GM18907 (cell line): ENCODE data around the gene NTNG1.
A peak's percentile ranks its signal among the peaks of the same experiment; 100 is the strongest.
"Not testable (repeated sequence)": the region's sequence is repeated elsewhere in the genome, so short reads cannot be mapped to it uniquely, and the experiment has no call there.

Source experiments
- ATAC-seq: cut with Tn5 transposase; IDR thresholded peaks from one replicate; pipeline ENCODE4 v1.9.1; 2021; ENCODE audit warnings: mild to moderate bottlenecking, moderate library complexity; ENCODE audit not compliant: unreplicated experiment

NTNG1 gene

GRCh38 chr1:107140703-107141490 is at the start of gene NTNG1:
TSS of gene NTNG1 (plus strand) at chr1:107141039.
- peak; percentile 38 for ATAC-seq

DNA sequence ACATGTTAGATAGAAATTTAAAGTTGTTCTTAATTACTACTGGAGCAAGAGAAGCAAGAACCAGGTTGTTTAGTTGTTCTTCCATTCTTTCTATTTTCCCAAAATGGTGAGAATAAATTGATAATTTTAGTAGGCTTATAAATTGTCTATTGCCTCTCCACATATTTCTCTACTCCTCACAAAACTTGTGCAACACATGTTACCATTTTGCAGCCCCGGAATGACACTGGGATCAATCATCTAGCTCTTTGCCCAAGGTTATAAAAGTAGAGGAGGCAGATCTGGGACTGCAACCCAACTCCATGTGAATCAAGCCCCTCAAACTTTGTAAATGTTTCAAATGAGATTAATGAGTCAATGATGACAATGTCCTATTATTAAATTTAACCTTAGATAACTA is 49.4 kb upstream of the NTNG1 start:
- no peak for ATAC-seq

- ATAC-seq, result not testable (repeated sequence)
Measured at GRCh38 chr1:107093395-107093794, 47.4 kb upstream of the NTNG1 start.

GRCh38 chr1:107095647-107096046 is 45.2 kb upstream of the NTNG1 start:
- no peak for ATAC-seq

- no peak for ATAC-seq
Measured at GRCh38 chr1:107096690-107097089, 44.1 kb upstream of the NTNG1 start.

DNA sequence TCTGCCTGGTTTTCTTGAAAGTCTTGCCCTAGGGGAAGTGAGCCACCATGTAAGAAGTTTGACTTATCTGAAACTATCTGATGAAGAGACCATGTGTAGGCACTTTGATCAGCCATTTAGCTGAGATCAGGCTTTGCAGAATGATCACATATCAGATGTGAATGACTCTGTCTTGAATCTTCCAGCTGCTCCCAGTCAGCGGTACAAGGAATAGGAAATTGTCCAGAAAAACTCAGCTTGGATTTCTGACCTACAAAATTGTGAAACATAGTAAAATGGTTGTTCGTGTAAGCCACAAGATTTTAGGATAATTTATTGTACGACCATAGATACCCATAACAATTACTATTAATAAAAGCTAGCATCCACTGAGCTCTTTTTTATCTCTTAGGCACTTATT is 41.9 kb upstream of the NTNG1 start:
- ATAC-seq, result no peak

DNA sequence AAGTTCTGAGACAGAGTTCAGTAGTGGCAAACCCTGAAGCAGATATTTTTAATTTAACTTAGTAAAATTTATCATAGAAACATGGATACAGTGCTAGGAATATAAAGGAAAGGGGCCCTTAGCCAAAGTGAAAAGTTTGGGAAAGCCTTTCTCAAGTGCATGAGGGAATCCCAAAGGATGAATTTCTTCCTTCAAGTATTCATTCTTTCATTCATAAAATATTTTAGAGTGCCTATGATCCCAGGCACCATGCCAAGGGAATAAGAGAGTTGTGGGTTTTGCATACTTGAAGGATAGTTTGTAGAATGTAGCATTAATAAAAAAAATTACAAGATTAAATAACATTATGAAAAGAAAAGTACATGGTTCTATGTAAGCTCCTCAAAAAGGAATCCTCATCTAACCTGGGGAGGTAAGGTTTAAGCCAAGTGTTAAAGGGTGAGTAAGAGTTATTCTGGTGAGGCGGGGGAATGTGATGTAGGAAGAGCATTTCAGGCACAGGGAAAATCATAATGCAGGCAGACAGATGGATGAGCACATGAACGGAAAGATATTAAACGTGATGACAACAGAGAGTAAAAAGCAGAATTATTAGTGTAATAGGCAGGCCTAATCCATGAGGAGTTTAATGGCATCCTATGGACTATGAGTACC is 40.4 kb upstream of the NTNG1 start:
- no peak for ATAC-seq

- no peak for ATAC-seq
Measured at GRCh38 chr1:107105914-107106313, 34.9 kb upstream of the NTNG1 start.

DNA sequence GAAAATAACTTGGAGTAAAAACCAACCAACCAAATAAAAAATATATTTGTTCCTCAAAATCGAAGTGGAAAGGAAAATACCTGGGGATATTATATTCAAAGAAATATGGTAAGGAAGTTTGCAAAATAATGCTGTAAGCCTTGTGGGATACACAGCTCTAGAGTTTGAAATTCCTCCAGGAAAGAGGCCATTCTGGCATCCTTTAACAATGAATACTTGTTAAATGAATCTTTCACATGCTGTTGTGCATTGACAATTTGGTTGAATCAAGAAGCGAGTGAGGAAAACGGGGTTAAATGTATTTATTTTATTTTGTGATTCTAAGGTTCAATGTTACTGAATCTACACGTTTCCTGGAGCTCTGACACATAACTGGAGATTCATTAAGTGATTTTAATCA is 30.5 kb upstream of the NTNG1 start:
- ATAC-seq, result no peak

- no peak for ATAC-seq
Measured at GRCh38 chr1:107116306-107116790, 24.5 kb upstream of the NTNG1 start.

DNA sequence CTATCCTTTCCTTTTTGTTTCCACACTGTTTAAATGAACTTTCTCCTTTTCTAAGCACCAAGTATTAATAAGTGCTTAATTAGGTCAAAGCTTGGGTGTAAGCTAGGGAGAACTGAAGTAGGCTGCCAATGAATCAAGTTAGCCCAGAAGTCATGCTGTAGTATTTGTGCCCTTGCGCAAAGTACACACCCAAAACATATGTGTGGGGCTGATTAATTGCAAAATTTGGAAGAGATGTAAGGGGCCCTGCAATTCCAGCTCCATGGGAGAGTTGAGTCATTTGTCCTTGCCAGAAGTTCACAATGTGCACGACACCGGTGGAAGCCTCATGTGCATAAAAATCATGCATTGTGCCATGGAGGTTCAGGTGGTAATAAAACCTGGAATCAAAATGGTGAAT is 18.6 kb upstream of the NTNG1 start:
- ATAC-seq, result no peak

- no peak for ATAC-seq
Measured at GRCh38 chr1:107123741-107124140, 17.1 kb upstream of the NTNG1 start.

- no peak for ATAC-seq
Measured at GRCh38 chr1:107124694-107125093, 16.1 kb upstream of the NTNG1 start.

- ATAC-seq, result peak; percentile 55
Measured at GRCh38 chr1:107132195-107132594, 8.6 kb upstream of the NTNG1 start.

- ATAC-seq, result no peak
Measured at GRCh38 chr1:107132780-107133179, 8.1 kb upstream of the NTNG1 start.

DNA sequence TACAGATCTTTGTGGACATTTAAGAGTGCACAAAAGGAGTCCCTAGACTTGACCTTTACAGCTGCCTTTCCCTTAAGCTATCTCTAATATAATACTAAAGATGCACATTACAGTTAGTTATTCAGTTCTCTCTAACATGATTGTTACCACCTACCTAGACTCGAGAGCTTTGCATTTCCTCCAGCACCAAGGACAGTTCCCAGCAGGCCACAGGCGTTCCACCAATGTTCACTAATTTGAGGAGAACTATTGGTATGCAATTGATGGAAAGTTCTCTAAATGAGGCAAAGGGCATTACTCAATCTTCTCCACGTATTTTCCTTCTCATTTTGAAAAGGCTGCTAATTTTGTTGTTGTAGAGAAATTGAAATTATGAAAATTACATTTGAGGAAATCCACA is 5.4 kb upstream of the NTNG1 start:
- no peak for ATAC-seq

DNA sequence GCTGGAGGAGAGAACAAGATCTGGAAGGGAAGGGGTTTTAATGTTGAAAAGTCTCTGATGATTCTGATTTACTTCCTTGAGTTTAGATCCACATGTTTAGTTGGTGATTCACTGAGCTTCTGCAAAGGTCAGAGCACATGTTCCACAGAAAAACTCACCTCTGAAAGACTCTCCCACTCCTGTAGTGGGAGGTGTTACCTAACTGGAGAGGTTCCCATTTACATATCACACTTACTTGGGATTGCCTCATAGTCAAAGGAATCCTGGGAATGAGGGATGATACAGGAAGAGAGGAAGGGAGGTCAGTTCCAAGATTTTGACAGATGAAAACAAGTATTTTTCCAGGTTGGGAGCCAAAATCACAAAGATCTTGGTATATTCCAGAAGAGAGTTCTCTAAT is 2.7 kb upstream of the NTNG1 start:
- ATAC-seq, result no peak

DNA sequence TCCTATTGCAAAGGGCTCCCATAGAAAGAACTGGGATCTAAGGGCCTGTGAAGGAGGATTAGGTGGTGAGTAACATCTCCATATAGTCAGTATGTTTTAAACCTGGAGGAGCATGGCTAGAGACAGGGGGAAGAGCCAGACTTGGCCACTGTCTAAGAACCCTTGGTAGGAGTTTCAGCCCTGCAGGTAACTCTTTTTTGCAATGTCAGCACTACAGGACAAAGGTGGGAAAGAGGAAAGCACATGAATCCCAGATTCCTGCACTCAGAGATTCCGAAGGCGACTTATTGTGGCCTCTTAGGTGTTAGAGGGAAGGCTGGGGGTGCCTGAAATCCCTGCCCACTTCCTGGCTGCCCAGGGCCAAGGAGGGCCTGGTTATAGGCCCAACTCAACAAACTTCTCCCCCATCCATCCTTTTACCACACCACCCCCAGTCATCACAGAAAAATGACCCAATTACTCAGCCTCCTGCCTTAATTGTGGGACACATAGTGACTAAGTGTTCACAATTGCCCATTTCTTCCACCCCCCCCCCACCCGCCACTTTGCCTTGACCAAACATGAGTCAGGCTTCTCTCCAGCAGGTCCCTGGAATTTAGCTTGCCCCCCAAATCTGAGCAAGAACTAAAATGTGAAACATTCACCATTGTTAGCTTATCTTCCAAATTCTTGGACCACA is 1.9 kb upstream of the NTNG1 start:
- ATAC-seq, result no peak

DNA sequence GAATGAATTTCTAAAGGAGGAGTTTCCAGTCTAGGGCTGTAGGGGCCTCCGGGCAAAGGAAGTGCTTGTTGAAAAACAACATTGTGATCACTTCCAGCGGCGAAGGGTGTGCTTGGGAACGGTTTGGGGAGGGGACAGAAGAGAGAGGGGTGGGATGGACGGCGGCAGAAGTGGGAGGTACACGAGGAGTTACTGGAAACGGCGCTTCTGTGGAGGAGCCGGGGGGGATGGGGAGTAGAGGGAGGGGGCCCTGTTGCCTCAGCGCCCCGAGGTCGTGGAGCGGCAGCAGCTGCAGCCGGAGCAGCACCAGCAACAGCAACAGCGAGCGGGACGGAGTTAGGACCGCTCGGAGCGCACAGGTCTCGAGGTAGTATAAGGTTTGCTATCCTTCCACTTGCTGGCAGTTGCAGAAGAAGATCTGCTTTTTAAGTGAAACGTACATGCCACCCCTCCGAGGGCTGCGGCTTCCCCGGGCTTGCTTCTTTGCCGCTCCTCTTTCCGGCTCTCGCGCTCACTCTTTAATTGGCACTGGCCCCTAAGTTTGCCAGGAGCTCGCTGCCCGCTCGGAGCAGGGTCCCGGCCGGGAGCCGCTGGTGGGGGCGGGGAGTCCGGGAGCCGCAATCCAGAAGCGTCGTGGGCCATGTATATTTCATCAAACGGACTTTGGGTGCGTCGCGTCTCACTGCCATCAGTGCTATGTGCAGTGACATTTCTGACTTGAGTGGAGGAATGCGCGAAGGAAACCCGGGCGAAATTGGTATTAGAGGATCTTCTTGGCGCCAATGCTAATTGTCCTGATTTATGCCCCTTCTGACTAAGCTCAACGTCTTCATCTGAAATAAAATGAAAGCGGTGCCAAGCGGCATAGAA is 771 bp upstream of the NTNG1 start:
- ATAC-seq, result peak; percentile 51

DNA sequence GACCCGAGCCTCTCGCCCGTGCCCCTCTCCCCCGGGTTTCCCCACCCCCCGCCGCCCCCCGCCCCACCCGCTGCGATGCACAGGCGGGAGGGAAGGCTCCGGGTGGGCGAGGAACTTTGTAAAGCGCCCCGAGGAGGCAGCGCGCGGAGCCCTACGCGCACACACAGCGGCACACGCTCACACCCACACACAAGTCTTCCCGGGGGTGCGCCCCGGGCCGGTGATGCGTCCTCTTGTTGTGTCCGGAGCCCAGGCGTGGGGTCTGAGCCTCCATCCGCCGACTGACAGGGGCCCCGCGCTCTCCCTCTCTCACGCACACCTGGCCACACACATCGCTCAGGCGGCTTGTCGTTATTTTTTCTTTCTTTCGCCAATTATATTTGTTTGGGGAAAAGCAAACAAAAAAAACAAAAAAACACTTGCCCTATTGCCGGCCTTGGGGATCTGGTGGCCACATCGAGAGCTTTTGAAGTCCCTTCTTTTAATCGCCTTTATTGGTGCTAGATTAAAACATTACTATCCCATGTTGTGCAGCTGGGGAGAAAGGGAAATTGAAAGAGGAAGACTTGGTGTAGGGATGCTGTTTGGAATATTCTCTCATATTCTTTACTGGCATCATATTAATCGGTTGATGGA is 770 bp downstream of the NTNG1 start:
- peak; percentile 41 for ATAC-seq
